VCaP (cell line): ENCODE measurements around the gene ATP1A4.

ENCODE experiments used
- H3K27ac ChIP-seq: fragments of 450-650 bp; 2 replicates; pipeline ENCODE4 v1.5.1; 2017
- TF ChIP-seq, protein P1 (sequence below): fragments of 450-650 bp; conservative IDR thresholded peaks from 2 replicates; pipeline ENCODE4 v1.5.1; 2017; ENCODE audit warnings: mild to moderate bottlenecking, moderate library complexity

ATP1A4 gene

DNA sequence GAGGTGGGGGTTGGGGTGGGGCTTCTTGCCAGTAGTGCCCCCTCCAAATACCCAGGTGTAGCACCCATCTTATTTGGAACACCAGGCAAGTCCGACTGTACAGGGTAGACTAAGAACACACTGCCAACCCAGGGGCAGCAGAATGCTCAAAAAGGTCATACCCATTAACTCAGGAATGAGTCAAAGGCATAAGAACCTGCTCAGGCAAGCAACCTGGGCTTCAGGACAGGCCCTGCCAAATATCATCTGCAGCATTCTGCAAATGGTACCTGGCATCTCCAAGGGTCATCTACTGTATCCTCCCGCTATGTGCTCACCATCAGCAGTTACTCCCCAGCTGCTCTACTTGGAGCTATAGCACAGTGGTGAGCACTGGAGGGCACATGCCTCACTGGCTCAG is 73.2 kb downstream of the ATP1A4 start:
- H3K27ac ChIP-seq: no peak overlapping the region
- TF ChIP-seq, protein P1, sequence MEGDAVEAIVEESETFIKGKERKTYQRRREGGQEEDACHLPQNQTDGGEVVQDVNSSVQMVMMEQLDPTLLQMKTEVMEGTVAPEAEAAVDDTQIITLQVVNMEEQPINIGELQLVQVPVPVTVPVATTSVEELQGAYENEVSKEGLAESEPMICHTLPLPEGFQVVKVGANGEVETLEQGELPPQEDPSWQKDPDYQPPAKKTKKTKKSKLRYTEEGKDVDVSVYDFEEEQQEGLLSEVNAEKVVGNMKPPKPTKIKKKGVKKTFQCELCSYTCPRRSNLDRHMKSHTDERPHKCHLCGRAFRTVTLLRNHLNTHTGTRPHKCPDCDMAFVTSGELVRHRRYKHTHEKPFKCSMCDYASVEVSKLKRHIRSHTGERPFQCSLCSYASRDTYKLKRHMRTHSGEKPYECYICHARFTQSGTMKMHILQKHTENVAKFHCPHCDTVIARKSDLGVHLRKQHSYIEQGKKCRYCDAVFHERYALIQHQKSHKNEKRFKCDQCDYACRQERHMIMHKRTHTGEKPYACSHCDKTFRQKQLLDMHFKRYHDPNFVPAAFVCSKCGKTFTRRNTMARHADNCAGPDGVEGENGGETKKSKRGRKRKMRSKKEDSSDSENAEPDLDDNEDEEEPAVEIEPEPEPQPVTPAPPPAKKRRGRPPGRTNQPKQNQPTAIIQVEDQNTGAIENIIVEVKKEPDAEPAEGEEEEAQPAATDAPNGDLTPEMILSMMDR: no peak

DNA sequence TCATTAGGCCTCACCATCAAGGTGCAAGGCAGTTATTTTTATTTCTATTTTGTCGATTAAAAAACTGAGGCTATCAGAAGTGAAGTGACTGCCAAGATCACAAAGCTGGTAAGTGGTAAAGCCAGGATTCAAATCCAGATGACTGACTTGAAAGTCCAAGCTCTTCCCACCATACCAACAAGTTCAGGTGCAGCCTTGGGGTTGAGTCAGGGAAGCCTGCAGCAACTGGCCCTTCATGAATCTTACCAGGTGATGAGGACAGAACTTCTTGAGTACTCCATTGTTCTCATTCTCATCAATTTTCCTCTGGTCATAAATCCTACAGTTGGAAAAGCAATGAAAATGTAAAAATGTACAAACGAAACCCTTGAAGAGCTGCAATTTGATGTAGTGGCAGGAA is 73.9 kb downstream of the ATP1A4 start:
- TF ChIP-seq, protein P1: no peak
- no peak overlapping the region for H3K27ac ChIP-seq

DNA sequence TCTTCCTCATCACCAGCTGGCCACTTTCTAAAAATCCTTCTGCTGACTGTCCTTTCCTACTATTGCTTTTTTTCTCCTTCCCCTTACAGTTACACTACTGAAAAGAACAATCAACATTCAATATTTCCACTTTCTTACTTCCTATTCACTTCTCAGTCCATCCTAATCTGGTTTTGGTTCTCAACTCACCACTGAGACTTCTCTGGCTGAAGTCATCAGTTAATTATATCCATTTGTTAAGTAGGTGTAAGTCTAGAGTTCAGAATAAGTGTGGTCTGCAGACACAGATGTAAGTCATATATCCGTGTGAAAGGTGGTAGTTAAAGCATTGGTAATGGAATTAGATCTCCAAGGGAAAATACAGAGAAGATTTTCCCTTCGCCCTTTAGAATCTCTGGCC is 75.2 kb downstream of the ATP1A4 start:
- TF ChIP-seq, protein P1: no peak
- no peak overlapping the region for H3K27ac ChIP-seq

DNA sequence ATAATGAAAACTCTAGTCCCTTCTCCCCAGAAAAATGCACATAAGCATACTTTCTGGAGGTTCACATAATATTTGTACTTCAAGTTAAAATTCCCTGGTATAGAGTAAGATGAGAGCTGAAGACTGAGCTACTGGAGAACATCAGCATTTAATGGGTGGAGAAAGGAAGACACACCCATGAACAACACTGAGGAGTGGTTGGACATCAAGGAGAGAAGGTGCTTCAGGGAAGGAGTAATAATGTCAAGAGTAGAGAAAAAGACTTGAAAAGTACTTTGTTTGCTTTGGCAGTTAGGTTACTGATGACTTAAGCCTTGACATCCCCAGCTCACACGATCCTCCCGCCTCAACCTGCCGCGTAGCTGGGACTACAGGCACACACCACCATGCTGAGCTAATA is 75.6 kb downstream of the ATP1A4 start:
- H3K27ac ChIP-seq: no peak overlapping the region
- TF ChIP-seq, protein P1: no peak

DNA sequence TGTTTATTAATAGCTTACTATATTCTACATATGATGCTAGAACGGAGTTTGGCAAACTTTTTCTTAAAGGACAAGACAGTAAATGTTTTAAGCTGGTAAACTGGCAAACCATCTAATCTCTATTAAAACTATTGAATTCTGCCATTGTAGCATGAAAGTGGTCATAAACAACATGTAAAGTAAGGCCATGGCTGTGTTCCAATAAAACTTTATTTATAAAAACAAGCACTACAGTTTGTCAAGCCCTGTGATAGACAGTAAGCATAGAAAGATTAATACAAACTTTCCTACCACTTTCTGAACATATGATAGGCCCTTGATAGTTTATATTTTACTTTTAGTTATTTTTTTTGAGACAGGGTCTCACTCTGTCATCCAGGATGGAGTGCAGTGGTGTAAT is 76.2 kb downstream of the ATP1A4 start:
- TF ChIP-seq, protein P1: no peak

DNA sequence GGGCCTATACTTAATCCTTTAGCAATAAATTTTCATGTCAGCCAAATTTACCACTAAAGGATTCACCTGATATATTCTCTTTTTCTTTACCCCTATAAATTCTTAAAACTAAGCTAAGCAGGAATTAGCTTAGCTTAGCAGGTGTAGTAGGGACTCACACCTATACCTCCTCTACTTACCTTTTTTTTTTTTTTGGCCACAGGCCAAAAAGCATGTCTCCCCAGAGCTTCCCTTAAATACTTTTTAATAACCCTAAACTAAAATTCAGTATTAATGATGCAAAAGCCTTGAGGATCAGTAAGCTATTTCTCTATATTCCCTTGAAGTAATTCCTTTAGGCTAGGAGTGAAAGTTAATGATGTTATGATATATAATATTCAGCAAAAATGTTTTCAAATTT is 77.0 kb downstream of the ATP1A4 start:
- no peak overlapping the region for H3K27ac ChIP-seq
- TF ChIP-seq, protein P1: no peak

More for the DNA sequence above, 76.2 kb downstream of the ATP1A4 start:
- H3K27ac ChIP-seq: no peak overlapping the region

DNA sequence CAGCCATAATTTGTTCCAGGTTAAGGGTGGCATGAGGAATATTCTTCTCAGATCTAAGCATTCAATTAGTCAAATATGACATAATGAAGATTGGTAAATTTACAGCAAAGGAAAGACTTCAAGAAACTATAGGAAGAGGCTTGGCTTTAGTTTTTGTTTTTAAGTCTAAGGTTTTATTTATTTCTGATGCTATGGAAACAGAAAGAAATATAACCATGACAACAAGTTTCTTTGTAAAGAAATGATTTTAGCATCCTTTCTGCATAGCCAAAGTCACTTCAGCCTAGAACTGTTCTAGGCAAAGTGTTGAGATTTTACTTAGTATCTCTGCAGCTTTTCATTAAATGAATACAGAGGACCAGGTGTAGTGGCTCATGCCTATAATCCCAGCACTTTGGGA is 81.5 kb downstream of the ATP1A4 start:
- no peak overlapping the region for H3K27ac ChIP-seq
- TF ChIP-seq, protein P1: no peak
